Measurements from ENCODE around the gene EMSY.

EMSY gene

GRCh38 chr11:76523147-76523546 lies 78.3 kb downstream of the EMSY start:
- DNase-seq (ENCODE audit: low spot score) = no peak

GRCh38 chr11:76523786-76524436 lies 79.1 kb downstream of the EMSY start:
- no peak for DNase-seq (ENCODE audit: low spot score)

- DNase-seq (ENCODE audit: low spot score) = no peak
Measured at GRCh38 chr11:76524461-76524860, 79.6 kb downstream of the EMSY start.

- DNase-seq (ENCODE audit: low spot score) = no peak
Measured at GRCh38 chr11:76524919-76525318, 80.1 kb downstream of the EMSY start.

- no peak for DNase-seq (ENCODE audit: low spot score)
Measured at GRCh38 chr11:76526878-76527277, 82.1 kb downstream of the EMSY start.

GRCh38 chr11:76542436-76542835 lies 97.6 kb downstream of the EMSY start:
- no peak for DNase-seq (ENCODE audit: low spot score)

GRCh38 chr11:76543006-76543703 lies 98.3 kb downstream of the EMSY start:
- DNase-seq (ENCODE audit: low spot score) = no peak

- DNase-seq (ENCODE audit: low spot score) = no peak
Measured at GRCh38 chr11:76550781-76551180, 106.0 kb downstream of the EMSY start.

- DNase-seq (ENCODE audit: low spot score) = no peak
Measured at GRCh38 chr11:76551400-76551799, 106.6 kb downstream of the EMSY start.

GRCh38 chr11:76552987-76553386 lies 108.2 kb downstream of the EMSY start:
- DNase-seq (ENCODE audit: low spot score) = no peak

- no peak for DNase-seq (ENCODE audit: low spot score)
Measured at GRCh38 chr11:76553554-76554476, 109.0 kb downstream of the EMSY start.

GRCh38 chr11:76554767-76555166 lies 109.9 kb downstream of the EMSY start:
- no peak for DNase-seq (ENCODE audit: low spot score)

GRCh38 chr11:76557466-76557865 lies 112.6 kb downstream of the EMSY start:
- DNase-seq (ENCODE audit: low spot score) = no peak

- DNase-seq (ENCODE audit: low spot score) = no peak
Measured at GRCh38 chr11:76558473-76558872, 113.7 kb downstream of the EMSY start.

- DNase-seq (ENCODE audit: low spot score) = no peak
Measured at GRCh38 chr11:76558891-76559290, 114.1 kb downstream of the EMSY start.

GRCh38 chr11:76559346-76559745 lies 114.5 kb downstream of the EMSY start:
- no peak for DNase-seq (ENCODE audit: low spot score)

- no peak for DNase-seq (ENCODE audit: low spot score)
Measured at GRCh38 chr11:76560219-76560618, 115.4 kb downstream of the EMSY start.

- no peak for DNase-seq (ENCODE audit: low spot score)
Measured at GRCh38 chr11:76561245-76561644, 116.4 kb downstream of the EMSY start.

- no peak for DNase-seq (ENCODE audit: low spot score)
Measured at GRCh38 chr11:76562541-76562940, 117.7 kb downstream of the EMSY start.

GRCh38 chr11:76564364-76564763 lies 119.5 kb downstream of the EMSY start:
- DNase-seq (ENCODE audit: low spot score) = no peak

GRCh38 chr11:76566811-76567210 lies 122.0 kb downstream of the EMSY start:
- no peak for DNase-seq (ENCODE audit: low spot score)

- no peak for DNase-seq (ENCODE audit: low spot score)
Measured at GRCh38 chr11:76567261-76567660, 122.4 kb downstream of the EMSY start.

GRCh38 chr11:76568139-76568538 lies 123.3 kb downstream of the EMSY start:
- DNase-seq (ENCODE audit: low spot score) = no peak

Data from iPS-NIHi11 (cell line).